Lower lobe of right lung (tissue), 2 donors: ENCODE measurements around the gene STAG1. TPM values are rescaled to one million over a fixed set of nuclear protein-coding genes. Genes with fewer than 3 reads are reported as not detected.

Source experiments
- ATAC-seq, 2 donors: fragments of 200-7000 bp; cut with Tn5 transposase; one replicate each; pipeline ENCODE4 v1.9.1; 2020 to 2022; ENCODE audit warnings: mild to moderate bottlenecking in 2 of 2, moderate library complexity in 2 of 2
- DNase-seq: peaks from one replicate; pipeline ENCODE4 v3.0.0-alpha.2; 2020
- H3K27ac ChIP-seq: fragments of 200-600 bp; one replicate; pipeline ENCODE4 v1.8.0; 2022
- H3K27me3 ChIP-seq: fragments of 200-600 bp; one replicate; pipeline ENCODE4 v1.8.0; 2022; ENCODE audit warnings: low read depth
- H3K36me3 ChIP-seq: fragments of 200-600 bp; one replicate; pipeline ENCODE4 v1.8.0; 2022; ENCODE audit warnings: mild to moderate bottlenecking
- H3K4me1 ChIP-seq: fragments of 200-600 bp; one replicate; pipeline ENCODE4 v1.8.0; 2022
- H3K4me3 ChIP-seq: fragments of 200-600 bp; one replicate; pipeline ENCODE4 v1.8.0; 2022; ENCODE audit warnings: mild to moderate bottlenecking
- H3K9me3 ChIP-seq: fragments of 200-600 bp; one replicate; pipeline ENCODE4 v1.8.0; 2022
- CTCF ChIP-seq: fragments of 200-600 bp; IDR thresholded peaks from one replicate; pipeline ENCODE4 v1.8.0; 2022; ENCODE audit warnings: antibody characterized with exemption, mild to moderate bottlenecking
- intact Hi-C: fragments of 100-400 bp; cut with DNase I; formaldehyde crosslinking; loops from one replicate; pipeline ENCODE4 v1.11.0; 2022
- total RNA-seq: library from RNA; stranded (reverse); fragmentation: NEBNext Ultra II Directional; extraction: Animal tissue kit (Norgen Biotek cat#: 25700); gene quantifications from one replicate; pipeline ENCODE4 v1.2.1, GENCODE V29; 2021
- donor health status: DM: no; HTN: yes; CAD: no; lungs with severe emphysema.

The STAG1 gene
- total RNA-seq, 1 donor from 2014 or later: 41.3 TPM

DNA sequence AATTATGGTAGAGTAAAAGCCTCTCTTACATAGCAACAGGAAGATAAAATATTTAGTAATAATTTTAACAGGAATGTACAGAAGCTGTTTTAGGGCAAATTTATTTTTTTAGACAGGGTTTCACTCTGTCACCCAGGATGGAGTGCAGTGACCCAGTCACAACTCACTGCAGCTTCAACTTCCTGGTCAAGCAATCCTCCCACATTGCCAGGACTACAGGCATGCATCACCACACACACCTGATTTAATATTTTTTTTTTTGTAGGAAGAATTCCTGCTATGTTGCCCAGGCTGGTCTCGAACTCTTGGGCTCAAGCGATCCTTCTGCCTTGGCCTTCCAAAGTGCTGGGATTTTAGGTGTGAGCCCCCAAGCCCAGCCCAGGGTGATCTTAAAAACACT lies 440.9 kb downstream of the STAG1 start:
- no peak for DNase-seq
- Histone ChIP-seq H3K27ac (no peak overlapping the region), H3K36me3 (no peaks in the 10 kb centered on the region), H3K9me3 (no peaks in the 10 kb centered on the region), H3K4me1 (no peaks in the 10 kb centered on the region), H3K27me3 (no peaks in the 10 kb centered on the region), H3K4me3 (no peak overlapping the region)
- no peak for TF ChIP-seq CTCF
- no peak for ATAC-seq
- intact Hi-C loops: no loop called here

DNA sequence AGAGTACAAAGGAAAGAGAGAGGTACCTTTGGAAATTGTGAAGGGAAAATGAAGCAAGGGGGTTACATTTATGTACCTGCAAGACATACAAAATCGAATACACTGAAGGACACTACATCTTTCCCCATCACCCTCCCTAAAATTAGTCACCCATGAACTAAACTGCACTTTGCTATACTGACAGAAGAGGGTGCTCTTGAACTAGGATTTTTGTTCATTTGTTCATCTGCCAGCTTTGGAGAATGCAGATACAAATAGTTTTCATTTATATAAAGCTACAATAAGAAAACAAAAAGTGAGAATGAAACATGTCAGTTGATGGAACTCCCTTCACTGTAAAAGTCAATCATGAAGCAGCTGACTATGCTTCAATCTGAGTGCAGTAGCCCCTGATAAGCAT lies 446.3 kb downstream of the STAG1 start:
- TF ChIP-seq CTCF: no peak
- Histone ChIP-seq H3K9me3 (no peaks in the 10 kb centered on the region), H3K27ac (no peak overlapping the region), H3K36me3 (peaks cover 11% of the 10 kb centered on the region), H3K4me3 (no peak overlapping the region), H3K27me3 (no peaks in the 10 kb centered on the region), H3K4me1 (no peaks in the 10 kb centered on the region)
- DNase-seq (no peak), ATAC-seq (no peak)
- intact Hi-C loops: no loop called here

GRCh38 chr3:136300444-136300843 lies 451.7 kb downstream of the STAG1 start:
- peaks cover 43% of the 10 kb centered on the region for H3K36me3 ChIP-seq
- ATAC-seq (no peak), DNase-seq (no peak)
- no peak overlapping the region for H3K4me3 ChIP-seq
- H3K27me3 ChIP-seq: no peaks in the 10 kb centered on the region
- H3K4me1 ChIP-seq: no peaks in the 10 kb centered on the region
- TF ChIP-seq CTCF: no peak
- H3K9me3 ChIP-seq: no peaks in the 10 kb centered on the region
- intact Hi-C loops: no loop called here
- H3K27ac ChIP-seq: no peak overlapping the region

GRCh38 chr3:136297826-136298225 lies 454.4 kb downstream of the STAG1 start:
- no peaks in the 10 kb centered on the region for H3K9me3 ChIP-seq
- no peak for DNase-seq
- TF ChIP-seq CTCF: no peak
- no peak overlapping the region for H3K4me3 ChIP-seq
- H3K4me1 ChIP-seq: no peaks in the 10 kb centered on the region
- no peak for ATAC-seq
- peaks cover 64% of the 10 kb centered on the region for H3K36me3 ChIP-seq
- intact Hi-C loops: no loop called here
- H3K27ac ChIP-seq: no peak overlapping the region
- H3K27me3 ChIP-seq: no peaks in the 10 kb centered on the region

DNA sequence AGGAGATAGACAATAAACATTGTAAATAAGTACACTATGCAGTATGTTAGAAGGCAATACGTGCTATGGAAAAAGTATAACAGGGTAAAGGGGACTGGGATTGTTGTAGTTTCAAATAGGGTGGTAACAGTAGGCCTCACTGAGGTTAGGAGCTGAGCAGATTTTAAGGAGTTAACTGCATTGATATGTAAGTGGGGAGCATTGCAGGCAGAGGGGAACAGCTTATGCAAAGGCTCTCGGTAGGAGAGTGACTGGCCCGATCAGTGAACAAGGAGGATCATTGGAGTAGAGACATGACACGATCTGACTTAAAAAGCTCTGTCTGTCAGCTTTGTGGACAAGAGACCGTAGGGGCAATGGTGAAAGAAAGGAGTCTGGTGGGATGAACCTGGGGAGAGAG lies 455.2 kb downstream of the STAG1 start:
- no peaks in the 10 kb centered on the region for H3K4me1 ChIP-seq
- DNase-seq (no peak), ATAC-seq (no peak)
- no peak overlapping the region for H3K27ac ChIP-seq
- H3K27me3 ChIP-seq: no peaks in the 10 kb centered on the region
- intact Hi-C loops: no loop called here
- peaks cover 64% of the 10 kb centered on the region for H3K36me3 ChIP-seq
- no peak overlapping the region for H3K4me3 ChIP-seq
- no peak for TF ChIP-seq CTCF
- H3K9me3 ChIP-seq: no peaks in the 10 kb centered on the region

- intact Hi-C loops: no loop called here
- H3K36me3 ChIP-seq: peaks cover 41% of the 10 kb centered on the region
- no peaks in the 10 kb centered on the region for H3K9me3 ChIP-seq
- DNase-seq (no peak), ATAC-seq (no peak)
- TF ChIP-seq CTCF: no peak
- H3K27me3 ChIP-seq: no peaks in the 10 kb centered on the region
- H3K27ac ChIP-seq: no peak overlapping the region
- H3K4me3 ChIP-seq: no peak overlapping the region
- H3K4me1 ChIP-seq: no peaks in the 10 kb centered on the region
Observed at GRCh38 chr3:136294176-136294575, 458.0 kb downstream of the STAG1 start.
